Mesendoderm (in vitro differentiated cells): Measurements from ENCODE around the gene ADIG.

ENCODE experiments used
- DNase-seq: peaks from one replicate; pipeline ENCODE4 v3.0.0; 2013
- H2AK5ac ChIP-seq: 2 replicates; pipeline ENCODE4 v1.6.1; 2013; ENCODE audit warnings: low read length, inconsistent platforms
- H2BK120ac ChIP-seq: 2 replicates; pipeline ENCODE4 v1.6.1; 2013; ENCODE audit warnings: low read depth, mild to moderate bottlenecking, low read length, moderate library complexity, mixed read lengths
- H2BK15ac ChIP-seq: replicated peaks from 2 replicates; pipeline ENCODE4 v1.6.1; 2013; ENCODE audit warnings: low read depth, mild to moderate bottlenecking, moderate library complexity
- H2BK5ac ChIP-seq: 2 replicates; pipeline ENCODE4 v1.6.1; 2013; ENCODE audit warnings: low read length, inconsistent platforms
- H3K18ac ChIP-seq: 2 replicates; pipeline ENCODE4 v1.6.1; 2013; ENCODE audit warnings: mild to moderate bottlenecking, low read length, mixed read lengths
- H3K23ac ChIP-seq: one replicate; pipeline ENCODE4 v1.6.1; 2013; ENCODE audit warnings: low read length
- H3K27ac ChIP-seq: 2 replicates; pipeline ENCODE4 v1.5.1; 2013; ENCODE audit warnings: low read depth, mild to moderate bottlenecking, inconsistent platforms, low read length, moderate library complexity
- H3K27me3 ChIP-seq: 2 replicates; pipeline ENCODE4 v1.6.1; 2013; ENCODE audit warnings: low read length, control low read depth, mild to moderate bottlenecking, inconsistent platforms; ENCODE audit not compliant: insufficient read depth, poor library complexity
- H3K36me3 ChIP-seq: 2 replicates; pipeline ENCODE4 v1.6.1; 2013; ENCODE audit warnings: low read length, inconsistent platforms; ENCODE audit not compliant: control insufficient read depth, insufficient read depth
- H3K4ac ChIP-seq: one replicate; pipeline ENCODE4 v1.6.1; 2013; ENCODE audit warnings: low read depth, mild to moderate bottlenecking, low read length, moderate library complexity
- H3K4me1 ChIP-seq: 2 replicates; pipeline ENCODE4 v1.6.1; 2013; ENCODE audit warnings: low read depth, low read length, inconsistent platforms; ENCODE audit not compliant: control insufficient read depth
- H3K4me2 ChIP-seq: 2 replicates; pipeline ENCODE4 v1.6.1; 2013; ENCODE audit warnings: low read length
- H3K4me3 ChIP-seq: 2 replicates; pipeline ENCODE4 v1.5.1; 2013; ENCODE audit warnings: mild to moderate bottlenecking, low read length
- H3K56ac ChIP-seq: one replicate; pipeline ENCODE4 v1.6.1; 2013; ENCODE audit warnings: low read length
- H3K79me1 ChIP-seq: 2 replicates; pipeline ENCODE4 v1.6.1; 2013; ENCODE audit warnings: low read length, inconsistent platforms
- H3K79me2 ChIP-seq: 2 replicates; pipeline ENCODE4 v1.6.1; 2013; ENCODE audit warnings: mild to moderate bottlenecking, low read length; ENCODE audit not compliant: control insufficient read depth, insufficient read depth
- H3K9ac ChIP-seq: 2 replicates; pipeline ENCODE4 v1.6.1; 2013; ENCODE audit warnings: low read length, inconsistent platforms
- H4K5ac ChIP-seq: one replicate; pipeline ENCODE4 v1.6.1; 2013; ENCODE audit warnings: low read length
- H4K8ac ChIP-seq: one replicate; pipeline ENCODE4 v1.6.1; 2013; ENCODE audit warnings: low read depth, mild to moderate bottlenecking, control low read depth, low read length, moderate library complexity
- WGBS: extraction: QIAGEN DNeasy Blood & Tissue Kit; methylation state at CpG from one replicate; pipeline ENCODE4 v1.1.7; 2013; ENCODE audit warnings: low lambda C conversion rate, missing lambda C conversion rate; ENCODE audit not compliant: insufficient coverage; ENCODE audit errors: extremely low coverage; 5-methylcytosine and 5-hydroxymethylcytosine counted together

Gene ADIG

DNA sequence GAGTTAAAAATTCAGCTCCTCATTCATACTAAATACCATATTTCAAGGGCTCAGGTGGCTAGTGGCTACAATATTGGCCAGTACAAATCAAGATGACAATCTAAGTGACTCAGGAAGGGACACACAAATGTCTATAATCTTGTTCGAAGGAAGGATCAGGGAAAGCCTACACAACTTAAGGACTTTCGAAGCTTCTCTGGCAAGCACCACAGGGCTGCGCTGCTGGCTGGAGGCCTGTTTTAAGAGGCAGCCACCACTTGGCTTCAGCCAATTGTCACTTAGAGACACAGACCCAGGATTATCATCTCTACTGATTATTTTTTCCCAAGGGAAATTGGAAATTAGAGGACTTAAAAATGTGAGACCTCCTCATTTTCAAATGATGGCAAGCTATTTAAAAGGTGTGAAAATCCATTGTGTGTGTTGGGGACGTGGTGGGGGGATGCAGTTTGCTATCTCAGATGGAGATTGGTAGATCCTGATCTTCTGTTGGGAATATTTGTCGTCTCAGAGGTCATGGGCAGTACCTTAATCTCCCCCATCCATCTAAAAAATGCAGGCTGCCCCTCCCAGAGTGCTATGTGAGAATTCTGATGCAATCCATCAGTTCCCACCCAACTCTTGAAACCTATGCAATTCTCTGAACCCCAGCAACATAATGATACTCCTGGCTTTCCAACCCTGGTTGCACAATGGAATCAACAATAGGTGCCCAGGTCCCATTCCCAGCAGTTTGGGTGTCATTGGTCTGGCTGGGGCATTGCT is 31.9 kb downstream of the ADIG start:
- H4K5ac ChIP-seq = no peak overlapping the region
- peaks cover 16% of the 10 kb centered on the region for H3K4me1 ChIP-seq
- DNase-seq = peak; percentile 92
- peak overlapping the region; percentile 40 for H3K4ac ChIP-seq
- WGBS = no CpG with 5 or more reads among the region's 5 CpGs
- peaks cover 11% of the 10 kb centered on the region for H3K79me2 ChIP-seq
- H3K36me3 ChIP-seq = peaks cover 2% of the 10 kb centered on the region
- peak overlapping the region; percentile 58 for H3K27ac ChIP-seq
- H3K4me2 ChIP-seq = no peak overlapping the region
- no peak overlapping the region for H4K8ac ChIP-seq
- no peak overlapping the region for H3K4me3 ChIP-seq
- no peaks in the 10 kb centered on the region for H3K27me3 ChIP-seq
- H3K56ac ChIP-seq = peak overlapping the region; percentile 84
- H3K9ac ChIP-seq = peak overlapping the region; percentile 53
- H3K18ac ChIP-seq = peak overlapping the region; percentile 78
- peak overlapping the region; percentile 59 for H3K23ac ChIP-seq
- peak overlapping the region; percentile 99 for H2BK5ac ChIP-seq
- H2BK15ac ChIP-seq = no peak overlapping the region
- peaks cover 14% of the 10 kb centered on the region for H3K79me1 ChIP-seq
- H2AK5ac ChIP-seq = peak overlapping the region; percentile 89
- peak overlapping the region; percentile 10 for H2BK120ac ChIP-seq

DNA sequence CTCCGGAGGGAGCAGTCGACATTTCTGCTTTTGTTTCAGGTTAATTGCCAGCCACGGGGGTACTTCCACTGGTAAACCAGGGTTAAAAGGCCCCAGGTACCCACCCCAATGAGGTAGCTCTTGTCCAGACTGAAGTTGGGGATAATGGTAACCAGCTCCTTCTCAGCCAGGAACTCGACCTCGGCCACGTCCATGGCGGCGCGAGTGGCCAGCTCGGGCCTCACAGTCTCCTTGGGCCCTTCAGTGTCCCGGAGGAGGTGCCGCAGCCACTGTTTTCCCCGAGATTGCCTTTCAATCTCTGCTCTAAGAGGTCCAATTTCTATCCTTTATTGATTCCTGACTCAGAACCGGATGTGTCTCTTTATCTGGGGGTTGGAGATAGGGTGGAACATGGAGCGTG is 34.3 kb downstream of the ADIG start:
- Histone ChIP-seq H3K56ac (no peak overlapping the region), H2BK5ac (no peak overlapping the region), H2AK5ac (no peak overlapping the region), H3K79me2 (peaks cover 8% of the 10 kb centered on the region), H2BK15ac (no peak overlapping the region), H3K79me1 (peaks cover 9% of the 10 kb centered on the region), H3K27me3 (no peaks in the 10 kb centered on the region), H3K4me3 (no peak overlapping the region), H3K4ac (no peak overlapping the region), H3K9ac (no peak overlapping the region), H3K18ac (no peak overlapping the region), H3K4me2 (no peak overlapping the region), H3K4me1 (peaks cover 7% of the 10 kb centered on the region), H4K5ac (no peak overlapping the region), H3K23ac (no peak overlapping the region), H2BK120ac (no peak overlapping the region), H3K36me3 (peaks cover 2% of the 10 kb centered on the region), H4K8ac (no peak overlapping the region), H3K27ac (no peak overlapping the region)
- no CpG with 5 or more reads among the region's 15 CpGs for WGBS
- DNase-seq = no peak

GRCh38 chr20:38616457-38616856 is 35.5 kb downstream of the ADIG start:
- no peak overlapping the region for H3K18ac ChIP-seq
- no peak overlapping the region for H3K56ac ChIP-seq
- no peak overlapping the region for H4K8ac ChIP-seq
- H3K4me2 ChIP-seq = no peak overlapping the region
- H4K5ac ChIP-seq = no peak overlapping the region
- H3K4ac ChIP-seq = no peak overlapping the region
- H3K79me2 ChIP-seq = peaks cover 8% of the 10 kb centered on the region
- no peak overlapping the region for H3K27ac ChIP-seq
- no peak overlapping the region for H2BK120ac ChIP-seq
- peaks cover 11% of the 10 kb centered on the region for H3K4me1 ChIP-seq
- H3K4me3 ChIP-seq = no peak overlapping the region
- H2BK5ac ChIP-seq = no peak overlapping the region
- H2AK5ac ChIP-seq = no peak overlapping the region
- WGBS = no CpG with 5 or more reads among the region's 4 CpGs
- no peak overlapping the region for H3K9ac ChIP-seq
- no peaks in the 10 kb centered on the region for H3K27me3 ChIP-seq
- peaks cover 9% of the 10 kb centered on the region for H3K79me1 ChIP-seq
- no peak for DNase-seq
- H3K36me3 ChIP-seq = peaks cover 2% of the 10 kb centered on the region
- H3K23ac ChIP-seq = no peak overlapping the region
- H2BK15ac ChIP-seq = no peak overlapping the region

DNA sequence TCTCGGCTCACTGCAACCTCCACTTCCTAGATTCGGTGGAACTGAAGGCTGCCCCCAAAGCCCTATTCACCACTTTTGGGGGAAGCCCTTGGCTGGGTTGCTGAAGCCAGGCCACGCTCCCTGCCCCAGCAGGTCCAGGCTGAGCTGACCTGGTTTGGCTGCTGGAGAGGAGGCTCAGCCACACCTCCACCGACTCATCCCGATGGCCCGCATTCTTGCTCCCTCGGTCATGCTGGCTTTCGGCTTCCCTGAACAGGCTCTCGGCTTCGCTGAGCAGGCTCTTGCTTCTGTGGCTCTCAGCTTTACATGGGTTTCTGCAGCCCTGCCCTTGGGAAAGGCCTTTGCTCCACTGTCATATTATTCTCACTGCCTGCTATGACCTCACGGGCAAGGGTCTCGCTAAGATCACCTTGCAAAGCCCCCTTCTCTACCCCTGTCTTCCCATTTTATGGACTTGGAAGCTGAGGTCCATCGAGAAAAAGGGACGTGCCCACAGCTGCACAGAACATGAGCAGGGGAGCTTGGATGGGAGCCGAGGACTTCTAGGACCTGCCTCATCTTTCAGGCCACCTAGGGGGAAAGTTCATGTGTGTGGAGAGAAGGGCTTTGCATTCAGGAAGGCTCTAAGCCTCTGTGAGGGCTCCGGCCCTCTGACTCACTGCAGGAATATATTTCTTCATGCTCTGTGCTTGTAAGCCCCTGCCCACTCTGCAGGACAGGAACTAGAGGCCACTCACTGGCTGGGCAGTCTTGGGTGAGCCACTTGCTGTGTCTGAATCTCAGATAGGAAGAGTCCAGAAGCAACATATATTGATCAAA is 36.2 kb downstream of the ADIG start:
- Histone ChIP-seq H2BK15ac (no peak overlapping the region), H3K18ac (no peak overlapping the region), H2AK5ac (no peak overlapping the region), H3K27me3 (no peaks in the 10 kb centered on the region), H3K4me1 (peaks cover 11% of the 10 kb centered on the region), H2BK120ac (no peak overlapping the region), H3K4ac (peak overlapping the region; percentile 5), H4K8ac (no peak overlapping the region), H2BK5ac (no peak overlapping the region), H3K79me1 (peaks cover 9% of the 10 kb centered on the region), H3K79me2 (peaks cover 8% of the 10 kb centered on the region), H3K56ac (peak overlapping the region; percentile 26), H3K4me2 (no peak overlapping the region), H3K23ac (no peak overlapping the region), H3K27ac (no peak overlapping the region), H3K36me3 (peaks cover 2% of the 10 kb centered on the region), H3K9ac (no peak overlapping the region), H3K4me3 (no peak overlapping the region), H4K5ac (no peak overlapping the region)
- peak; percentile 88 for DNase-seq
- no CpG with 5 or more reads among the region's 16 CpGs for WGBS

GRCh38 chr20:38617830-38618196 is 36.8 kb downstream of the ADIG start:
- Histone ChIP-seq H3K4me1 (peaks cover 11% of the 10 kb centered on the region), H3K4me3 (no peak overlapping the region), H3K56ac (no peak overlapping the region), H3K36me3 (peaks cover 2% of the 10 kb centered on the region), H3K79me2 (peaks cover 8% of the 10 kb centered on the region), H2BK15ac (no peak overlapping the region), H3K4ac (no peak overlapping the region), H2BK5ac (no peak overlapping the region), H3K23ac (no peak overlapping the region), H3K9ac (no peak overlapping the region), H3K79me1 (peaks cover 11% of the 10 kb centered on the region), H3K4me2 (no peak overlapping the region), H3K27me3 (no peaks in the 10 kb centered on the region), H3K27ac (no peak overlapping the region), H3K18ac (no peak overlapping the region), H4K8ac (no peak overlapping the region), H2AK5ac (no peak overlapping the region), H2BK120ac (no peak overlapping the region), H4K5ac (no peak overlapping the region)
- WGBS = no CpG with 5 or more reads among the region's 4 CpGs
- DNase-seq = no peak
